Skin of body (tissue), 2 donors: ENCODE results near the gene SNAP29. TPM values are rescaled to one million over a fixed set of nuclear protein-coding genes. Genes with fewer than 3 reads are reported as not detected.
"Not testable (repeated sequence)": the region's sequence is repeated elsewhere in the genome, so short reads cannot be mapped to it uniquely, and the experiment has no call there.

Experiments
- DNase-seq: peaks from one replicate; lab custom pipeline; 2025; lab: John Stamatoyannopoulos, UW
- total RNA-seq: library from RNA; depleted of rRNA; stranded (reverse); fragments of >200 nt; gene quantifications from one replicate; pipeline ENCODE4 v1.2.3, GENCODE V29; 2014

SNAP29 gene
- total RNA-seq: 6.6 TPM

- peak; percentile 97 for DNase-seq
Measured at GRCh38 chr22:20858615-20859416, at the start of gene SNAP29, which contains the start of gene PI4KA. TSS of gene SNAP29 (plus strand) at chr22:20859007. CDS start at chr22:20859111, 104 bp downstream. TSS of gene PI4KA (minus strand) at chr22:20858811. CDS start at chr22:20858725, 86 bp downstream.

- no peak for DNase-seq
Measured at GRCh38 chr22:20809538-20810185, 49.1 kb upstream of the SNAP29 start.

- no peak for DNase-seq
Measured at GRCh38 chr22:20810645-20811044, 48.2 kb upstream of the SNAP29 start.

GRCh38 chr22:20811171-20811570 is 47.6 kb upstream of the SNAP29 start:
- no peak for DNase-seq

- DNase-seq: no peak
Measured at GRCh38 chr22:20811971-20812660, 46.7 kb upstream of the SNAP29 start.

GRCh38 chr22:20813056-20813455 is 45.8 kb upstream of the SNAP29 start:
- no peak for DNase-seq

GRCh38 chr22:20814221-20814808 is 44.5 kb upstream of the SNAP29 start:
- no peak for DNase-seq

- no peak for DNase-seq
Measured at GRCh38 chr22:20815477-20816050, 43.2 kb upstream of the SNAP29 start.

- no peak for DNase-seq
Measured at GRCh38 chr22:20816559-20816958, 42.2 kb upstream of the SNAP29 start.

- DNase-seq: no peak
Measured at GRCh38 chr22:20818471-20818870, 40.3 kb upstream of the SNAP29 start.

- DNase-seq: no peak
Measured at GRCh38 chr22:20819471-20819870, 39.3 kb upstream of the SNAP29 start.

- not testable (repeated sequence) for DNase-seq
Measured at GRCh38 chr22:20821717-20822239, 37.0 kb upstream of the SNAP29 start.

- no peak for DNase-seq
Measured at GRCh38 chr22:20822240-20822639, 36.6 kb upstream of the SNAP29 start.

- no peak for DNase-seq
Measured at GRCh38 chr22:20823264-20823663, 35.5 kb upstream of the SNAP29 start.

- DNase-seq: not testable (repeated sequence)
Measured at GRCh38 chr22:20825216-20825615, 33.6 kb upstream of the SNAP29 start.

GRCh38 chr22:20825624-20826023 is 33.2 kb upstream of the SNAP29 start:
- no peak for DNase-seq

GRCh38 chr22:20826373-20827152 is 32.2 kb upstream of the SNAP29 start:
- DNase-seq: not testable (repeated sequence)

- DNase-seq: no peak
Measured at GRCh38 chr22:20829491-20830134, 29.2 kb upstream of the SNAP29 start.

GRCh38 chr22:20833225-20833665 is 25.6 kb upstream of the SNAP29 start:
- no peak for DNase-seq

GRCh38 chr22:20834206-20834605 is 24.6 kb upstream of the SNAP29 start:
- DNase-seq: no peak
